ENCODE results near the gene C1orf105.

The C1orf105 gene

GRCh38 chr1:172460887-172461315, 40.4 kb downstream of the C1orf105 start:
- in situ Hi-C loops (cut with HindIII; ENCODE audit: low pct_ligation_motif_present, low sequenced_read_pairs): no loop called here
- no peak for TF ChIP-seq CTCF (IDR thresholded peaks at IDR 0.05; ENCODE audit: low read depth, low read length, missing control alignments)
- DNase-seq: no peak

GRCh38 chr1:172465617-172466016, 45.1 kb downstream of the C1orf105 start:
- no peak overlapping the region for H3K4me3 ChIP-seq (ENCODE audit: low read depth, low read length)
- H3K27me3 ChIP-seq (replicated peaks): no peaks in the 10 kb centered on the region
- H3K27ac ChIP-seq: no peak overlapping the region
- no peak for TF ChIP-seq CTCF (IDR thresholded peaks at IDR 0.05; ENCODE audit: low read depth, low read length, missing control alignments)
- H3K36me3 ChIP-seq (replicated peaks): no peaks in the 10 kb centered on the region
- DNase-seq: no peak
- in situ Hi-C loops (cut with HindIII; ENCODE audit: low pct_ligation_motif_present, low sequenced_read_pairs): no loop called here

More at GRCh38 chr1:172460887-172461315, 40.4 kb downstream of the C1orf105 start:
- H3K36me3 ChIP-seq (replicated peaks): no peaks in the 10 kb centered on the region
- no peak overlapping the region for H3K27ac ChIP-seq
- H3K27me3 ChIP-seq (replicated peaks): no peaks in the 10 kb centered on the region
- H3K4me3 ChIP-seq (ENCODE audit: low read depth, low read length): no peak overlapping the region

GRCh38 chr1:172466795-172467407, 46.4 kb downstream of the C1orf105 start:
- in situ Hi-C loops (cut with HindIII; ENCODE audit: low pct_ligation_motif_present, low sequenced_read_pairs): no loop called here
- Histone ChIP-seq H3K4me3 (ENCODE audit: low read depth, low read length) (no peak overlapping the region), H3K36me3 (replicated peaks) (no peaks in the 10 kb centered on the region), H3K27me3 (replicated peaks) (no peaks in the 10 kb centered on the region), H3K27ac (no peak overlapping the region)
- no peak for DNase-seq
- TF ChIP-seq CTCF (IDR thresholded peaks at IDR 0.05; ENCODE audit: low read depth, low read length, missing control alignments): no peak

- H3K36me3 ChIP-seq (replicated peaks): no peaks in the 10 kb centered on the region
- DNase-seq: no peak
- in situ Hi-C loops (cut with HindIII; ENCODE audit: low pct_ligation_motif_present, low sequenced_read_pairs): no loop called here
Measured at GRCh38 chr1:172467446-172467845, 47.0 kb downstream of the C1orf105 start.

GRCh38 chr1:172468296-172468695, 47.8 kb downstream of the C1orf105 start:
- DNase-seq: no peak
- no peak for TF ChIP-seq CTCF (IDR thresholded peaks at IDR 0.05; ENCODE audit: low read depth, low read length, missing control alignments)
- no peaks in the 10 kb centered on the region for H3K27me3 ChIP-seq (replicated peaks)
- in situ Hi-C loops (cut with HindIII; ENCODE audit: low pct_ligation_motif_present, low sequenced_read_pairs): no loop called here
- H3K4me3 ChIP-seq (ENCODE audit: low read depth, low read length): no peak overlapping the region
- H3K36me3 ChIP-seq (replicated peaks): no peaks in the 10 kb centered on the region
- H3K27ac ChIP-seq: no peak overlapping the region

More at GRCh38 chr1:172467446-172467845, 47.0 kb downstream of the C1orf105 start:
- Histone ChIP-seq H3K27ac (no peak overlapping the region), H3K27me3 (replicated peaks) (no peaks in the 10 kb centered on the region), H3K4me3 (ENCODE audit: low read depth, low read length) (no peak overlapping the region)
- no peak for TF ChIP-seq CTCF (IDR thresholded peaks at IDR 0.05; ENCODE audit: low read depth, low read length, missing control alignments)

GRCh38 chr1:172469717-172470116, 49.2 kb downstream of the C1orf105 start:
- H3K4me3 ChIP-seq (ENCODE audit: low read depth, low read length): no peak overlapping the region
- in situ Hi-C loops (cut with HindIII; ENCODE audit: low pct_ligation_motif_present, low sequenced_read_pairs): no loop called here
- no peaks in the 10 kb centered on the region for H3K36me3 ChIP-seq (replicated peaks)
- no peak for TF ChIP-seq CTCF (IDR thresholded peaks at IDR 0.05; ENCODE audit: low read depth, low read length, missing control alignments)
- H3K27me3 ChIP-seq (replicated peaks): no peaks in the 10 kb centered on the region
- no peak overlapping the region for H3K27ac ChIP-seq
- no peak for DNase-seq

Measured in brain microvascular endothelial cell (primary cell).